GM12873 (cell line): Measurements from ENCODE around the gene ZBTB22.

Source experiments
- CTCF ChIP-seq: IDR thresholded peaks from 2 replicates; pipeline ENCODE4 v1.5.1; 2012; ENCODE audit warnings: low read depth, mild to moderate bottlenecking, moderate library complexity, low read length, control low read depth; ENCODE audit not compliant: insufficient read depth; ENCODE audit errors: missing control alignments

The ZBTB22 gene

DNA sequence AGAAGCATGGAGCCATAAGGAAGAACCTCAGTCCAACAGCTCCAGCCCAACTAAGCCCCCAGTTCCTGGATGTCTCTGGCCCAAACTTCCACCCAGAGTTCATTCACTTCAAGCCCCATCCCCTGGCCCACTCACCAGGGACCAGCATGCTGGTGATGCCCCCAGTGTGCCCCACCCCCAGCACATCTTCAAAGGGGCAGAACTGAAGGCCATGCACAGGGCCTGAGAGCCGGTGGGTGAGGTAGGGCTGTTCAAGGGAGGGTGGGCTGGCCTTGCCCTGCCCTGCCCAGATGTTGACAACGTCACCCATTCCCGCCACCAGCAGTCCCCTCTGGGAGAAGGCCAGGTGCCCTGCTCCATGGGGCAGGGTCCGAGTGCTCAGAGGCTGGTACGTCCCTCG lies 37.0 kb downstream of the ZBTB22 start:
- no peak for TF ChIP-seq CTCF

GRCh38 chr6:33279971-33280511 lies 37.5 kb downstream of the ZBTB22 start:
- peak; percentile 47 for TF ChIP-seq CTCF

- no peak for TF ChIP-seq CTCF
Measured at GRCh38 chr6:33279257-33279695, 38.3 kb downstream of the ZBTB22 start.

- no peak for TF ChIP-seq CTCF
Measured at GRCh38 chr6:33278810-33279209, 38.7 kb downstream of the ZBTB22 start.

- no peak for TF ChIP-seq CTCF
Measured at GRCh38 chr6:33278392-33278741, 39.2 kb downstream of the ZBTB22 start.

DNA sequence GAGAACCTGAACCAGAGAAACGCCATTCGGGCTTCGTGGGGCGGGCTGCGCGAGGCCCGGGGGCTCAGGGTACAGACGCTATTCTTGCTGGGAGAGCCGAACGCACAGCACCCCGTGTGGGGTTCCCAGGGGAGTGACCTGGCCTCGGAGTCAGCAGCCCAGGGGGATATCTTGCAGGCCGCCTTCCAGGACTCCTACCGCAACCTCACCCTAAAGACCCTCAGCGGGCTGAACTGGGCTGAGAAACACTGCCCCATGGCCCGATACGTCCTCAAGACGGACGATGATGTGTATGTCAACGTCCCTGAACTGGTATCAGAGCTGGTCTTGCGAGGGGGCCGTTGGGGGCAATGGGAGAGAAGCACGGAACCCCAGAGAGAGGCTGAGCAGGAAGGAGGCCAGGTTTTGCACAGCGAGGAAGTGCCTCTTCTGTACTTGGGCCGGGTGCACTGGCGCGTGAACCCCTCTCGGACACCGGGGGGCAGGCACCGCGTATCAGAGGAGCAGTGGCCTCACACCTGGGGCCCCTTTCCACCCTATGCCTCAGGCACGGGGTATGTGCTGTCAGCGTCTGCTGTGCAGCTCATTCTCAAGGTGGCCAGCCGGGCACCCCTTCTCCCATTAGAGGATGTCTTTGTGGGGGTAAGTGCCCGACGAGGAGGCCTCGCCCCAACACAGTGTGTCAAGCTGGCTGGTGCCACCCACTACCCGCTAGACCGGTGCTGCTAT lies 39.7 kb downstream of the ZBTB22 start:
- TF ChIP-seq CTCF, result no peak

DNA sequence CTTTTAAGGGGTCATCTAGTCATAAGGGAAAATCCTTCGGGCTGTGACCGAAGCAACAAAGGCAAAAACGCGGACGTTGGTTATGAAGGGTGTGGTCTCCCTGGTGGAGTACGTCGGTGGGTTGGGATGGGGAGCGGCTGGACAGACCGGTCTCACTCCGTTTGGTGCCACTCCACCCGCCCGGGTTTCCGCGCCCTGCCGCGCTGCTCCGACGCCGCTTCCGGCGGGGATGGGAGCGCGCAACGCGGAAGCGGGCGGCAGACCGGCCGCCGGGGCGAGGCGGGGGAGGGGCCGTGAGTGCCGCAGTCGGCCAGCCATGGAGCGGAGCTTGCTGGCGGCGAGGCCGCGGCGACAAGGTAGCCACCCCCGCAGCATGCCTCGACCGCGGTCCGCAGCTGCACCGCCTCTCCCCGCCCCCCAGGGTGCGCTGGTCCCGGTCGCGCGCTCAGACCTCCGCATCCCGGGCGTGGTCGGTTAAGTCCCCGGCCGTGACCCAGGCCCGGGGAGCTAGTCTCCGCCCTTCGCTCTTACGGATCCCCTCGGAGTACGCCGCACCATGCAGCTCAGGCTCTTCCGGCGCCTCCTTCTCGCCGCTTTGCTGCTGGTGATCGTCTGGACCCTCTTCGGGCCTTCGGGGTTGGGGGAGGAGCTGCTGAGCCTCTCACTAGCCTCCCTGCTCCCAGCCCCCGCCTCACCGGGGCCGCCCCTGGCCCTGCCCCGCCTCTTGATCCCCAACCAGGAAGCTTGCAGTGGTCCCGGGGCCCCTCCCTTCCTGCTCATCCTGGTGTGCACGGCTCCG lies 40.5 kb downstream of the ZBTB22 start, which contains the start of gene B3GALT4:
TSS of gene B3GALT4 (plus strand) at position 260 of the 799 bp plus-strand sequence. CDS start at position 557, 297 bp downstream.
- TF ChIP-seq CTCF, result peak; percentile 58
